Colon (tissue), 2 donors: ENCODE data around the gene CXCR2.
"Not testable (repeated sequence)": the region's sequence is repeated elsewhere in the genome, so short reads cannot be mapped to it uniquely, and the experiment has no call there.

Experiments
- FAIRE-seq: peaks from 2 replicates; lab custom pipeline; 2012; peaks lifted over from hg19 to GRCh38; lab: Jason Lieb, UNC
- donor health status: control.
- donor health status: control.

The CXCR2 gene

GRCh38 chr2:218130377-218130776, 4.5 kb downstream of the CXCR2 start:
- FAIRE-seq, result no peak

GRCh38 chr2:218130822-218131221, 5.0 kb downstream of the CXCR2 start:
- no peak for FAIRE-seq

DNA sequence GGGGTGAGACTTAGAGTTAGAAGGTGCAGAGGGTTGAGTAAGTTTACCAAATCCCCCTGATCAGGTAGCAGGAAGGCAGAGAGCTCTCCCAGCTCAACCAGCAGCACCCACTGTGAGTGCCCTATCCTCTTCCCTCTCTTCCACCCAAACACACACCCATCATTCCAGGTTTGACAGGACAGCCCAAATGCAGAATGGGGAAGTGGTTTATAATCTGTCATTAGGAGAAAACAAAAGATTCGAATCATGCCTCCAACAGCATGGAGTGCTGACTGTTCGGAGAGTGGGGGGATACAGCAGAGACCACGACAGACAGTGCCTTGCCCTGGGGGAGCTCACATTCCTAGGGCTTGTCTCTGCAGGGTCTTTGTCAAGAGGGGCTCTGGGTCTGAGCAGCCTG, 11.7 kb downstream of the CXCR2 start:
- FAIRE-seq, result no peak

DNA sequence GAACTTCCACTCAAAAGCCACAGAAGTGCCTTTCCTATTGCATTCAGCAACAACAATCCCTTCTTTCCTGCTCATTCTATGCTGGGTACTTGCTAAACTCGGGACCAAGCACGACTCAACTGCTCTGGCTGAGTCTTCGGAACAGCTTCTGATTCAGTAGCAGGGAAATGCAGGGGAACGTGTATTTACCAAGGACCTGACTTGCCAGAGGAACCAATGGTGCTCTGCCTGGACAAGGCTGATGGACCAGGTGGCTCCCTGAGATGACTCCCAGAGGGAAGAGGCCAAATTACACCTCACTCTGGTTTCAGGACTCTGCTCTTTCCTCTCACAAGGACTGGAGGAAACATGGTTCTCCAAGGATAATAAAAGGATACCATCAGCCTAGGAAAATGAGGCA, 12.2 kb downstream of the CXCR2 start:
- no peak for FAIRE-seq

DNA sequence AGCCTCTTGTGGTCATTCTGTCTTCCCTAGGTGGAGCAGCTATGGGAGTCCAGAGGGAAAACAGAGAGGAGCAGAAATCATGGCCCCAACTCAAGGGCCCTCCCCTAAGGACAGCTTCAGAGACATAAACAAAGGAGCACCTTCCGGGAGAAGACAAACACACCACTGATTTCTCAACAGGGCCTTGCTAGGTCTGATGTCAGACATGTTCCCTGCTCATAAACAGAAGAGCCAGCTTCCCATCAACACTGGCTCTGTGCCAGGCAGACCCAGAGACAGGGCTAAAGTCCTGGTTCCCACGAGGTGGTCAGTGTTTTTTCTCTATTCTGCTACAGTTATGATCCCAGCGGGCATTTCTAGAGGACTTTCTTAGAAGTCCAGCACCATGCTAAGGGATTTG, 19.3 kb downstream of the CXCR2 start:
- FAIRE-seq, result no peak

GRCh38 chr2:218146056-218146455, 20.2 kb downstream of the CXCR2 start:
- FAIRE-seq, result no peak

DNA sequence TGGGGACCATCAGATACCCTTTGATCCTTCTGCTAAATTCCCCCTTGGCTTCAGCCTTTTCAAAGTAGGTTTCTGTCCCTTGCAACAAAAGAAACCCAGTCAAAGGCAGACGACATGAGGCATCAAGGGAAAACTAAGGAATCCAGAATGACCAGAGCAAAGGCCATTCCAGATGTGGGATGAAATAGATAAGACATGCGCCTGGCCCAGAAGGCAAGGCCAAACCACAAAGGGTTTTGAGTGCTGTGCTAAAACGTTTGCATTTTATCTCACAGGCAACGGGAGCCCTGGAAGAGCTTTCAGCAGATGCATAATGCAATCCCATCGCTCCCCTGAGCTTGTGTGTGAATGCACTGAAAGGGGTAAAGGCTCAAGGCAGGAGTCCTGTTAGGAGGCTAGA, 23.3 kb downstream of the CXCR2 start:
- FAIRE-seq, result no peak

DNA sequence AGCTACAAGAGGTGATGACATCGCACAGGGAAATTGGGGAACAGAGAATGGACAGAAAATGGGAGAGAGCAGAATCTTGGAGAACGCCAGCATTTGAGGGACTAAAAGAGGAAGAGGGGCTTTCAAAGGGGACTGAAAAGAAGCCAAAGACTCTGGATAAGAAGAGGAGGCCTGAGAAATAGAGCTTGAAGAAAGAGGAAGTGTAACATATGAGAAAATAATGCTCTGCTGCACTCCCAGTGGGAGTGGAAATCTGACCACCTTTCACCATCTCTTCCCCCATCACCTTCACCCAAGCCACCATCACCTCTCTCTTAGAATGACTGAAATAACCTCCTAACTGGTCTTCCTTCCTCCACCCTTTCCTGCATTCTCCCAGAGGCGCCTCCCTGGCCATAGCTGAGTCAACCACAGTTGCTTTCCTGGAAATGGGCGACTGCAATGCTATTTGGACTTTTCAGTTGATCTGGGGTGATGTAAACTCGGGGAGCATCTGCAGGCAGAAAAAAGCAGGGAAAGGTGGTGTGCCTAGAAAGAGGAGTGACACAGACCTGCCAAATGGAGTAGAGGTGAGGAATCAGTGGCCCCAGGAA, 24.1 kb downstream of the CXCR2 start:
- no peak for FAIRE-seq

- no peak for FAIRE-seq
Observed at GRCh38 chr2:218152172-218152571, 26.3 kb downstream of the CXCR2 start.

GRCh38 chr2:218152777-218153176, 26.9 kb downstream of the CXCR2 start:
- no peak for FAIRE-seq

DNA sequence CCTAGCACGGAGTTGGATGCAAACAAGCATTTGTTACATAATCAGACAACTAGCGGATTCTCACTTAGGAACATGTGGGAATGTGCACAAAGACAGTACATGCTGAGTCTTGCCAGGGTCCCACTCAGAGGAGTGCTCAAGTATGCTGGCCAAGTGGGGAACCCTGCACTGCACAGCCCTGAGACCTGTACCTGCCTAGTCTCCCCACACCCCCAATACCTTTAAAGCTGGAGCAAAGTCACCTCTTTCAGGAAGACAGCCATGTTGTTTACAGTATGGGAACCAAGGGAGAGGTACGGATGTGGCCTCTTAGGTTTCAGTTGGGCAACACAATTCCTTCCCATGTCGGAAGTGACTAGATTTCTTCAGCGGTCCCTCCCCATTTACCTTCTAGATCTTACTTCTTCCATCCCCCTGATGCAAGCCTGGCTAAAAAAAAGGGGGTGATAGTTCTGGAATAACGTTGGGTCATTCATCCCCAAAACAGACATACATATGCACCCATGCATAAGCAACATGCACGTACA, 30.2 kb downstream of the CXCR2 start:
- FAIRE-seq, result no peak

DNA sequence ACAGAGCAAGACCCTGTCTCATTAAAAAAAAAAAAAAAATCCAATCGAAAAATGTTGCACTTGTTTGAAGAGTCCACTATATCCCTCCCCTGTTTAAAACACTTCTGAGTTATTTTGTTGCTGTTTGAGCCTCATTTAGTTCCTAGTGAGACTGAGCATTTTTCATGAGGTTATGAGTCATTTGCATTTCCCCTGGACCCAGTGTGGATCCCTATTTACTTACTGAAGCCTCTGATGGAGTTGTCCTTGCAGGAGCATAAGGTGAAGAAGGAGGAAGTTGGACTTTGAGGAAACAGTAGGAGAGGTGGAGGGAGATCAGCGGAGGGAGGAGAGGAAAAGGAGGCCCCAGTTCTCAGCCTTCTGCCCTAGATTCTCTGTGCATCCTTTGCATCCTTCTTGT, 35.8 kb downstream of the CXCR2 start:
- FAIRE-seq, result no peak

GRCh38 chr2:218162814-218163213, 37.0 kb downstream of the CXCR2 start:
- FAIRE-seq, result no peak

DNA sequence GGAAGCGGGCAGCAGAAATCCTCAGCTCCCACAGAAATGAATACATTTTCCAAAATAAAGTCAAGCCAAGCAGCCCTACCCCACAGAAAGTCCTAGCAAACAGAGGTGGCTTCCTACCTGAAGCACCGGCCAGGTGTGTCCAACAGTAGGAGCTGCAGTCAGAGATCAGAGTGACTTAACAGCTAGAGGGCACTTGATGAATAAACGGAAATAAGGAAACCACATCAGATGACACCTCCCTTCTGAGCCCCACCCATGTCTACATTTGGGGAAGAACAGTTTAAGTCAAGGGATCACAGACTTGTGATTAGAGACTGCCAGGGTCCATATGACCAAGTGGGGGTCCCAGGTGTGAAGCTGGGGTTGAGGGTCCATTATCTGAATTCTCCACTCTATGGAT, 41.0 kb downstream of the CXCR2 start, which contains the start of gene CXCR1:
TSS of gene CXCR1 (minus strand) at position 172 of the 400 bp plus-strand sequence. CDS start 1,751 bp downstream, outside the sequence.
- FAIRE-seq, result no peak

GRCh38 chr2:218168016-218168415, 42.2 kb downstream of the CXCR2 start:
- no peak for FAIRE-seq

GRCh38 chr2:218168635-218169462, 43.0 kb downstream of the CXCR2 start:
- no peak for FAIRE-seq

DNA sequence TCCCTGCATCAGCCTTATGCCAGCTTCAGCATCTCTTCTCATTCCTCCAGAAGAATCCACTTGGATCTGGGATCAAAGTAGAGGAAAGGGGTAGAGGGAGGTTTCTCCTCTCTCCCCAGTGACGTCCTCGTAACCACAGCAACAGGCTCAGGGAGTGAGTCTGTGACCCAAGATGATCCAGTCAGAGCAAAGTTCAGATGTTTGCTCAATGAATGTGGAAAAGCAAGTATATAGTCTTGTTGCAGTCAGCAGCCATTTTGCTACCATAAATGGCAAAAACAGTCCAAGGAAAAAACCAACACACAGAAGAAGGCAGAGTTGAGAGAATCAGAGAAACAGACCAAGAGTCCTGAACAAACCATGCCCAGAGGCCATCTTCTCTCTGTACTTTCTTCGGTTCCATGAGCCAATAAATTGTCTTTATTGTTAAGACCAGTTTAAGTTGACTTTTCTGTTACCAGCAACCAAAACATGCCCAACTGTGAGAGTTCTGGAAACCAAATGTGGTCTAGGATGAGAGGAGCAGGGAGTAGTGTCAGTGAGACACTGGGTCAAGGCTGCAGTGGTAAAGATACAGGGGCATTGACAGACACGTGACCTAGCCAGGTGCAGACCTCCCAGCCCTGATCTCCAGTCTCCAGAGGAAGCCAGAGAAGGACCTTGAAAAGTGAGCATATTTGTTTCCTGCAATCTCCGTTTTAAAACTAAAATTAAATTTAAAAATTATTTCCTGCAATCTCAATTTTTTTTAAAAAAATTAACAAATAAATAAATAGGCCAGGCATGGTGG, 44.1 kb downstream of the CXCR2 start:
- no peak for FAIRE-seq

- not testable (repeated sequence) for FAIRE-seq
Observed at GRCh38 chr2:218171744-218172143, 45.9 kb downstream of the CXCR2 start.

DNA sequence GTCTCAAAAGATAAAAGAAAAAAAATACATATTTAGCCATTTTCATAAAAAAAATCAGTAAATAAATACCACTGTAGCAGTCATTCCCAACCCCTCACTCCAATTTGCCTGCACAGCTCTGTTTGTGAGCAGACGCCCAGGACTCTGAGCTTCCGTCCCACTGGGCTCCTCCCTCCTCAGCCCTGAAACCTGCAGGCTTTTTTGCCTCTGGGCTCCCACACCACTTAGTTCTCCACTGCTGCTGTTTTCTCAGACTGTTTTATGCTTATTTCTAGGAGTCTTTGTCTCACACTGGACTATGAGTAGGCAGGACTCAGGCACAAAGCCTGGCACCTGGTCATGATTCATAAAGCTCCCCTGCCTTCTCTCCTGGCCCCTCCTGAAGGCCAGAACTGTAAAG, 47.0 kb downstream of the CXCR2 start:
- FAIRE-seq, result no peak

DNA sequence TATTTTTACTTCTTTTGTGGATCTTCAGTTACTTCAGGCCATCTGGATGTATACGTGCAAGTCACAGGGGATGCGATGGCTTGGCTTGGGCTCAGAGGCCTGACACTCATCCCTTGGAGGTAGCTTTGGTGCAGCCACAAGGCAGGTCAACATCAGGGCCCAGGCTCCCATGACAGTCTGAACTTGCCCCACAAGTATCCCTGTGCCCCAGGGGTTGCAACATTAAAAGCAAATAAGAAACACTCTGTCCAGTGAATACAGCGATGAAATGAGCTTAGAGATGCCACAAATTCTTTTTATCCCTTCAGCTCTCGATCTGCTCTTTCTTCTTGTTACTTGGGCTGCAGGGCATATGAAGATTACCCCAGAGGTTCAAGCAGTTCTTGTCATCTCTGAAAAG, 54.0 kb downstream of the CXCR2 start:
- no peak for FAIRE-seq

GRCh38 chr2:218180467-218181114, 54.8 kb downstream of the CXCR2 start:
- FAIRE-seq, result no peak

- no peak for FAIRE-seq
Observed at GRCh38 chr2:218184331-218184730, 58.5 kb downstream of the CXCR2 start.
